NCI-H69 (cell line): Measurements from ENCODE around the gene SUN2.

Experiments used
- DNase-seq: peaks from one replicate; lab custom pipeline; 2025; lab: John Stamatoyannopoulos, UW

Gene SUN2

GRCh38 chr22:38715176-38715764 lies 40.5 kb downstream of the SUN2 start:
- peak; percentile 16 for DNase-seq

GRCh38 chr22:38713921-38714320 lies 41.9 kb downstream of the SUN2 start:
- no peak for DNase-seq

GRCh38 chr22:38712486-38713207 lies 43.2 kb downstream of the SUN2 start:
- no peak for DNase-seq

- no peak for DNase-seq
Observed at GRCh38 chr22:38710866-38711265, 44.9 kb downstream of the SUN2 start.

- no peak for DNase-seq
Observed at GRCh38 chr22:38710351-38710750, 45.4 kb downstream of the SUN2 start.

GRCh38 chr22:38709306-38709705 lies 46.5 kb downstream of the SUN2 start:
- DNase-seq: no peak

GRCh38 chr22:38707984-38708383 lies 47.8 kb downstream of the SUN2 start:
- no peak for DNase-seq

GRCh38 chr22:38707346-38707745 lies 48.5 kb downstream of the SUN2 start:
- DNase-seq: peak; percentile 43

- no peak for DNase-seq
Observed at GRCh38 chr22:38706901-38707195, 49.0 kb downstream of the SUN2 start.

- peak; percentile 69 for DNase-seq
Observed at GRCh38 chr22:38706101-38706900, 49.5 kb downstream of the SUN2 start.

- peak; percentile 100 for DNase-seq
Observed at GRCh38 chr22:38705235-38706100, 50.3 kb downstream of the SUN2 start, which contains the start of gene GTPBP1. Gene GTPBP1, plus strand, starts transcription at chr22:38705944. Its CDS starts 12 bp downstream, at chr22:38705956.

- DNase-seq: peak; percentile 58
Observed at GRCh38 chr22:38704654-38705234, 51.1 kb downstream of the SUN2 start.

GRCh38 chr22:38700789-38701628 lies 54.8 kb downstream of the SUN2 start, which contains the start of gene JOSD1:
Gene JOSD1, minus strand, starts transcription at chr22:38700943. Its CDS starts 956 bp downstream, at chr22:38699987.
- peak; percentile 99 for DNase-seq

- DNase-seq: no peak
Observed at GRCh38 chr22:38700270-38700788, 55.5 kb downstream of the SUN2 start.

- DNase-seq: peak; percentile 44
Observed at GRCh38 chr22:38699784-38700183, 56.0 kb downstream of the SUN2 start.

GRCh38 chr22:38699143-38699542 lies 56.7 kb downstream of the SUN2 start:
- peak; percentile 21 for DNase-seq

- DNase-seq: no peak
Observed at GRCh38 chr22:38698407-38699094, 57.2 kb downstream of the SUN2 start.

- DNase-seq: no peak
Observed at GRCh38 chr22:38697425-38698089, 58.2 kb downstream of the SUN2 start.
